Activated CD4-positive, alpha-beta T cell treated with anti-CD3 and anti-CD28 coated beads, Interleukin-2, amount 50 U/mL, for 16 hours (primary cell): Measurements from ENCODE around the gene PIF1.

Source experiments
- DNase-seq: peaks from one replicate; pipeline ENCODE4 v3.0.0-alpha.2; 2020

PIF1 gene

GRCh38 chr15:64774629-64775493 is 50.6 kb downstream of the PIF1 start:
- DNase-seq, result no peak

GRCh38 chr15:64774037-64774628 is 51.3 kb downstream of the PIF1 start:
- DNase-seq, result no peak

- no peak for DNase-seq
These were observed 51.8 kb downstream of the PIF1 start for GRCh38 chr15:64773606-64774005.

GRCh38 chr15:64772964-64773363 is 52.5 kb downstream of the PIF1 start:
- no peak for DNase-seq

- no peak for DNase-seq
These were observed 53.0 kb downstream of the PIF1 start for GRCh38 chr15:64772488-64772887.

GRCh38 chr15:64770626-64771025 is 54.8 kb downstream of the PIF1 start:
- DNase-seq, result no peak

GRCh38 chr15:64767203-64767602 is 58.2 kb downstream of the PIF1 start:
- DNase-seq, result no peak

- no peak for DNase-seq
These were observed 59.4 kb downstream of the PIF1 start for GRCh38 chr15:64766058-64766457.
